Measurements from ENCODE around the gene PODXL.

DNA sequence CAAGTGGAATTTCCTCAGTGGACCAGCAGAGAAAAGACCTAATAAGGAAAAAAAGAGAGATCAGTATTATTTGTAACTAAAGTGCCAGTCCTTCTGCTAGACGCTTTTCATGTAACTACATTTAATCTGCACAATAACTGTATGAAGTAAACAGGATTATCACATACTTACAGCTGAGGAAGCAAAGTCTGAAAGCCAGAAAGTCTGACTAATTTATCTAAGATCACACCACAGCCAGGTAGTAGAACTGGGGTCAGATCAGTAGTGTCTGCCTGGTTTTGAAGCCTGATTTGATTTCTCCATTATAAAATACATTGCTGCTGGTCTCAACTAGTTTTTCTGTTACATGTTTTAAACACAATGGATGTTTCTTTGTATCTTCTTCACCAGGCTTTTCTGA lies 69.2 kb downstream of the PODXL start:
- TF ChIP-seq, protein P1, sequence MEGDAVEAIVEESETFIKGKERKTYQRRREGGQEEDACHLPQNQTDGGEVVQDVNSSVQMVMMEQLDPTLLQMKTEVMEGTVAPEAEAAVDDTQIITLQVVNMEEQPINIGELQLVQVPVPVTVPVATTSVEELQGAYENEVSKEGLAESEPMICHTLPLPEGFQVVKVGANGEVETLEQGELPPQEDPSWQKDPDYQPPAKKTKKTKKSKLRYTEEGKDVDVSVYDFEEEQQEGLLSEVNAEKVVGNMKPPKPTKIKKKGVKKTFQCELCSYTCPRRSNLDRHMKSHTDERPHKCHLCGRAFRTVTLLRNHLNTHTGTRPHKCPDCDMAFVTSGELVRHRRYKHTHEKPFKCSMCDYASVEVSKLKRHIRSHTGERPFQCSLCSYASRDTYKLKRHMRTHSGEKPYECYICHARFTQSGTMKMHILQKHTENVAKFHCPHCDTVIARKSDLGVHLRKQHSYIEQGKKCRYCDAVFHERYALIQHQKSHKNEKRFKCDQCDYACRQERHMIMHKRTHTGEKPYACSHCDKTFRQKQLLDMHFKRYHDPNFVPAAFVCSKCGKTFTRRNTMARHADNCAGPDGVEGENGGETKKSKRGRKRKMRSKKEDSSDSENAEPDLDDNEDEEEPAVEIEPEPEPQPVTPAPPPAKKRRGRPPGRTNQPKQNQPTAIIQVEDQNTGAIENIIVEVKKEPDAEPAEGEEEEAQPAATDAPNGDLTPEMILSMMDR (IDR thresholded peaks at IDR 0.05) = no peak
- no peak for TF ChIP-seq POLR2A (IDR thresholded peaks at IDR 0.05)

All from heart left ventricle (tissue), 13 donors.